ENCODE results near the gene AUTS2.

AUTS2 gene

GRCh38 chr7:69941077-69941651 lies 342.9 kb downstream of the AUTS2 start:
- no peak for DNase-seq (ENCODE audit: low read depth)

GRCh38 chr7:69942573-69942972 lies 344.3 kb downstream of the AUTS2 start:
- no peak for DNase-seq (ENCODE audit: low read depth)

GRCh38 chr7:69946901-69947300 lies 348.6 kb downstream of the AUTS2 start:
- no peak for DNase-seq (ENCODE audit: low read depth)

- DNase-seq (ENCODE audit: low read depth), result no peak
Observed at GRCh38 chr7:69947998-69948397, 349.7 kb downstream of the AUTS2 start.

GRCh38 chr7:69949122-69949521 lies 350.8 kb downstream of the AUTS2 start:
- no peak for DNase-seq (ENCODE audit: low read depth)

GRCh38 chr7:69951458-69951857 lies 353.2 kb downstream of the AUTS2 start:
- DNase-seq (ENCODE audit: low read depth), result no peak

- DNase-seq (ENCODE audit: low read depth), result no peak
Observed at GRCh38 chr7:69953136-69954067, 355.1 kb downstream of the AUTS2 start.

- DNase-seq (ENCODE audit: low read depth), result no peak
Observed at GRCh38 chr7:69956541-69956940, 358.3 kb downstream of the AUTS2 start.

- no peak for DNase-seq (ENCODE audit: low read depth)
Observed at GRCh38 chr7:69957661-69958060, 359.4 kb downstream of the AUTS2 start.

GRCh38 chr7:69959789-69960499 lies 361.7 kb downstream of the AUTS2 start:
- no peak for DNase-seq (ENCODE audit: low read depth)

GRCh38 chr7:69961436-69961835 lies 363.2 kb downstream of the AUTS2 start:
- DNase-seq (ENCODE audit: low read depth), result no peak

GRCh38 chr7:69962186-69963065 lies 364.2 kb downstream of the AUTS2 start:
- no peak for DNase-seq (ENCODE audit: low read depth)

GRCh38 chr7:69963393-69963792 lies 365.1 kb downstream of the AUTS2 start:
- no peak for DNase-seq (ENCODE audit: low read depth)

- DNase-seq (ENCODE audit: low read depth), result no peak
Observed at GRCh38 chr7:69966766-69967591, 368.7 kb downstream of the AUTS2 start.

GRCh38 chr7:69967689-69968450 lies 369.6 kb downstream of the AUTS2 start:
- no peak for DNase-seq (ENCODE audit: low read depth)

- no peak for DNase-seq (ENCODE audit: low read depth)
Observed at GRCh38 chr7:69968969-69969556, 370.8 kb downstream of the AUTS2 start.

- no peak for DNase-seq (ENCODE audit: low read depth)
Observed at GRCh38 chr7:69981646-69982045, 383.4 kb downstream of the AUTS2 start.

GRCh38 chr7:69982197-69982596 lies 383.9 kb downstream of the AUTS2 start:
- DNase-seq (ENCODE audit: low read depth), result no peak

- DNase-seq (ENCODE audit: low read depth), result no peak
Observed at GRCh38 chr7:69989551-69989950, 391.3 kb downstream of the AUTS2 start.

GRCh38 chr7:69992938-69993337 lies 394.7 kb downstream of the AUTS2 start:
- DNase-seq (ENCODE audit: low read depth), result no peak
